ENCODE data around the gene TRIP13.

The TRIP13 gene

DNA sequence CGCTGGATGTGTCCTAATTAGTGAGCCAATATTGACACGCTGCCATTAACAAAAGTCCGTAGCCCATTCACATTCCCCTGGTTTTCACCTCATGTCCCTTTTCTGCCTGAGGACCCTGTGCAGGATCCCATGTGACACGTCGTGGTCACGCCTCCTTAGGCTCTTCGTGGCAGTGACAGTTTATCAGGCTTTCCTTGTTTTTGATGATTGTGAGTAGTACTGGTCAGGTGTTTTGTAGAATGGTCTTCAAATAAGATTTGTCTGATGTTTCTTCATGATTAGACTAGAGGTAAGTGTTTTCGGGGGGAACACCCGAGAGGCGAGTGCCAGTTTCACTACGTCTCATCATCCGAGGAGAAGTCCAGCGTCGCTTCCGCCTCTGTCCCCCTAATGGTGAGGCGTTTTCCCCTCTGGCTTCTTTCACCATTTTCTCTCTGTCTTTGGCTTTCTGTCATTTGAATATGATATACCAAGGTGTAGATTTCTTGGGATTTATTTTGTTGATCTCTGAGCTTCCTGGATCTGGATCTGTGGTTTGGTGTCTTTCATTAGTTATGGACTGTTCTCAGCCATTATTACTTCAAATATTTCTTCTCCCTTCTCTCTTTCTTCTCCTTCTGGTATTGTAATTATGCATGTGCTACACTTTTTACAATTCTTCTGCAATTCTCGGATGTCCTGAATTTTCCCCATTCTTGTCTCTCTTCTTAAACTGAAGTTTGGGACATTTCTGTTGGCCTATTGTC is 57.3 kb downstream of the TRIP13 start:
- FAIRE-seq (peak; percentile 26), DNase-seq (ENCODE audit: insufficient read length, low spot score) (no peak)

DNA sequence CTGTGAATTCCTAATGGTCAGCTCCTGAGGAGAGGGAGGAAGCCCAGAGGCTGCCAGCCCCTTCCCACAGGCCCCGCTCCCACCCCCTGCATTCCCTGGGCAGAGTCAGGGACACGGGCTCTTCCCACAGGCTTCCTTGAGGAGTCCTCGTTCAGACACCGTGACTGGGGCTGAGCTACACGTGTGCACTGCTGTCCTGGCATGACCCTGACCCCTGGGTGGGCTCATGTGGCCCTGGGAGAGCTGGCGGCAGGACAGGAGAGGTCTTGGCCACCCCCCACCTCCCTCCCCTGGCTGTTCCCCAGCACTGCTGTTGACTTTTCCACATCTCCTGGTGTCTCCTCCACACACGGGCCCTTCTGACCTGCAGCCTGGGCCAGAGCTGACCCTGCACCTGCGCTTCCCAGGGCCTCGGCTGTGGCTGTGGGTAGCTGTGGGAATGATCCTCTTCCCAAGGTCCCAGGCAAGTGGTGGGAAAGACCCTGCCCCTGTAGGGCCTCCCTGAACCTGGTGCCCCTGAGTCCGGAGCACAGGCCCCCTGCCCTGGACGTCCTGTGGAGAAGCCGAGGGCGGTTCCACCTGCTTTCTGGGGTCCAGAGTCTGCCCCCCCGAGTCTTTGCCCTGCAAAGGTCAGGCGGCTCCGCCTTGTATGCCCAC is 59.4 kb downstream of the TRIP13 start:
- DNase-seq (ENCODE audit: insufficient read length, low spot score) (no peak), FAIRE-seq (no peak)

DNA sequence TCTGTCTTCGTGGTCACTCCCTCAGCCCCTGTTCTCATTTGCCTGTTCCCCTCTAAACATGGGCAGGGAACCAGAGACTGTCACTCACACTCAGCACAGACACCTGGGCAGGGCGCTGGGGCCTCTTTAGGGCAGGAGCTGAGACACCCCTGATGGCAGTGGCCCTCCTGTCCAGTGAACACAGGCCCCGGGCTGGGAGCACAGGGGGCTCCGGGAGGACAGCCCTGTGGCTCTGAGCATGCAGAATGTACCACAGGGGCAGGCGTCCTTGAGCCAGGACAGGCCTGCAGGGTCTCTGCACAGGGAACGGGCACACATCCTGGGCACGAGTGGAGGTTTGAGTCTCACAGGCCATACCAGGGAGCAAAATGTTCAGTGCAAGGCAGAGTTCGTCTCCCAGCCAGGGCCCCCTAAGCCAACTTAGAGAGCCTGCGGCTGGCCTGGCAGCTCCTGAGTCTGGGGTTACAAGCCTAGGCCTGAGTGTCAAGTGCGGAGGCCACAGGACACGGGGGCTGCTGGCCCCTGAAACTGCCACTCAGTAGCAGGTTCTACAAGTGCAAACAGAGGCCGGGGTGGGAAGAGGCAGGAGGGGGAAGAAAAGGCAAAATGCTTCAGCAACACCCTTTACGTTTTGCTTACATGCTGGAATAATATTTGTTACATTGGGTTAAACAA is 60.0 kb downstream of the TRIP13 start:
- no peak for FAIRE-seq
- no peak for DNase-seq (ENCODE audit: insufficient read length, low spot score)

DNA sequence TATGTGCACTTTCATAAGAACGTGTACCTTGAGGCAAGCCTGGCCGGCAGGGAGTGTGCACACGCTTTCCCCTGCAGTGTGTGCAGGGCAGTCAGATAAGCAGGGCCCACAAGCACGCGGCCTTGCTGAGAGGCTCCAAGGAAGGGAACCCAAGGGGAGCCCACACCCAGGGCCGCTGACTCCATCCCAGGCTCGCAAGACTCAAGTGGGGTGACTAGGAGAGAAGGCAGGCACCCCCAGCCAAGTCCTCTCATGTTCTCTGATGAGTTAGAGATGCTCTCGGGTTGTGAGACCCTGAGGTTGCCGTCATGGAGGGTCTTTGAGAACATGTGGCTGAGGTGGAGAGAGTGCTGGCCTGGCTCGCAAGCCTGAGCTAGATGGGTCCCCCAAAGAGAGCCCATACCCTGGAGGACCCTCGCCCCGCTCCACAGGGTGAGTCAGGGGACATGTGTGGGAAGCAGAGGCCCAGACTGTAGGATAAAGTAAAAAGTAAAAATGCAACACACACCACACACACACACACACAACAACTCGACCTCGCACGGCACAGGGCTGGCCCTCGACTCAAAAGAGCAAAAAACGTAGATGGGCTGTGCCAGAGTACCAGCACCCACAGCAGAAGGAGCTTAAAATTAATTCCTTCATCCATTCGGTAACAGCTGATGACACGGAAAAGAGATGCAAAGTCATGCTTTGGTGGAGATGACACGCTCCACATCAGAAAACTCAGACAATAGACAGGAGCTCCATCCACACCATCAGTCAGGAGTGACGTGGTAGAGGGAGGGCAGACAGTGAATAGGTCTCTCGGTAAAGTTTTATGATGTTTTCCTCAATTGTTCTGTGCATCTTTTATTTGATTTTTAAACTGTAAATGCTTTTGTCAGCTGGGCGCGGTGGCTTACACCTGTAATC is 61.1 kb downstream of the TRIP13 start:
- FAIRE-seq = no peak

GRCh38 chr5:955886-956761 is 63.4 kb downstream of the TRIP13 start:
- DNase-seq (ENCODE audit: insufficient read length, low spot score) (no peak), FAIRE-seq (peak; percentile 16)

More for the DNA sequence above, 61.1 kb downstream of the TRIP13 start:
- no peak for DNase-seq (ENCODE audit: insufficient read length, low spot score)

DNA sequence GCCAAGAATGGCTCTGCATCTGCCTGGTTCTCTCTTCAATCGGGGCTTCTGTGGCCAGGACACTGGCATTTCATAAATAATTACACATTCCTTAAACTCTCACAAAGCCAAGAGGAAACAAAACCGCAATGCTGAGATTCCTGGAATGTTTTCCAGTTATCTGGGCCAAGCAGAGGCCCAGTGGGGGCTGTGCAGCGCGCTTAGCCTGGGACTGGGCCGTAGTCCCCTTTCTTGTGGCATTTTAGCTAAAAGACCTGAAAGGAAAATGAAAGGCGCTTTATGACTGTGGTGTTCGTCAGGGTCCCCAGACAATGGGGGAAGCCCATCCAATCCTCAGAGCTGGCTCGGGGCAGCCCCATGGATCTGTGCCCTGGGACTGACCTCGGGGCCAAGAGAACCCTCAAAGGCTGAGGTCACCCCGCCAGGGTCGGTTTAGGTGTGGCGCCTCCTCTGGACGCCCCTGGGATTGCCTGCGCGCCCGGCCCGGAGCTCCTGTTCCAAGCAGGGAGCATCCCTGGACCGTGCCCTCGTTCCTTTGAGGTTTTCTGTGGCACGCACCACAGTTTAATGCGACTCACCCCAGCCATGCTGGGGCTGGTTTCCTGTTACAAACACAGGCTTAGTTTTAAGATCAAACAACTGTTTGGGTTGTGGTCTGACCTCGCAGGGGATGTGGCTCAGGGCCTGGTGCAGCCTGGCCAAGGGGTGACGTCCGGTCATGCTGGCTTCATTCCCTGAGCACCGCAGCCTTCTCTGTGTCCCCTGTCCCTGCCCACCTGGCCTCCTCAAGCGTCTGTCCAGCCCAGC is 64.5 kb downstream of the TRIP13 start:
- peak; percentile 99 for FAIRE-seq

GRCh38 chr5:957748-958485 is 65.2 kb downstream of the TRIP13 start:
- FAIRE-seq (peak; percentile 97), DNase-seq (ENCODE audit: insufficient read length, low spot score) (no peak)

More for the DNA sequence above, 64.5 kb downstream of the TRIP13 start:
- peak; percentile 97 for DNase-seq (ENCODE audit: insufficient read length, low spot score)

DNA sequence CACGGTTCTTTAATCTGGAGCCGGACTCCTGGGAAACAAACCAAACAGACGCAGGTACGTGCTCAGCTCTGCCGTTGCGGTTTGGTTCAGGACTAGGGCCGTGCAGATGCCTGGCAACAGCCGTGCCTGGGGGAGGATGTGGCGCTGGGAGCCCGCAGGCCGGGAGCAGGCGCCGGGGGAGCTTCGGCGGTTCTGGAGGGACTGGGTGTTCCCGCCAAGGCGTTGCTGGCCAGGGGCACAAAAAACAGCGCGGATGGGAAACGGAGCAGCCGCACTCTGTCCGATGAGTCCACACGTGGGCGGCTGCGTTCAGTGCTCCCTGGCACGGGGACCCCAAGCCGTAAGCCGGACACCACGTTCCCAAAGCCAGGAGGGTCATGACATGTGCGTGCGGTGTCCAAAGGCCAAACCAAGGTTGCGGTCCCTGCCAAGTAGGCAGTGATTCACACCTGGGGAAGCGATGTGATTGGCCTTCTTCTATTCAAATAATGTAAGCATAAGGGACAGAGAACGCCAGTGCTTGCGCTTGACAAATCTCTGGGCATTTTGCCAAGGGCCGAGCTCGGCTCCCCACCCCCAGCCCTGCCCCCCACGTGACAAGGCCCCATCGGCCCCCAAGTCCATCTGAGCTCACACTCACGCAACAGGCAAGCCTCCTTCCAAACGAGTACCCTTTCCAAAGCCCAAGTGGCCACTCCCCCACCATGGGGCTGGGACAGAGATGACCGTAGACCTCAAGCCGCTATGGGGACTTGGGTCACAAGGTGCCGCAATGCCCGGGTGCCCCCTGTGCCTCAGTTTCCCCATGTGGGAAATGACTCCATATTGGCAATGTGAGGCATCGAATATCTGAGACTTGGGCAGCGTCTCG is 66.3 kb downstream of the TRIP13 start:
- no peak for DNase-seq (ENCODE audit: insufficient read length, low spot score)
- FAIRE-seq = peak; percentile 16

- DNase-seq (ENCODE audit: insufficient read length, low spot score) (no peak), FAIRE-seq (no peak)
Measured at GRCh38 chr5:959581-960531, 67.2 kb downstream of the TRIP13 start.

DNA sequence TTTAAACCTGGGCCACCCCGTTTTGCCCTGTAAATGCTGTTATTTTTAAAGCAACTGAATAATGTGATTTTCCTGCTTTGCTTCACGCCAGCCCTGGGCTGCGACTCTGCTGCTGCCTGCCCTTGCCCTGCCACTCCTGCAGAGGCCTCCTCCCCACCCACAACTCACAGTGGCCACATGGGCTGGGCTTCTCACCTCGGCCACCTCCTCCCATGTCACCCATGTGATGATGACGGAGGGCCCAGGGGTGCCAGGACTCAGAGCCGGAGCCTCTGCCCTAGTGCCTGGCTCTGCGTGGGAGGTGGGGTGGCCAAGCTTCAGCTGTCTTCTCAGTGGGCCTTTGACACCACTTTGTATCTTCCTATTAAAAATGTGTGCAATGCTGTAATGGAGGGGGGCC is 67.9 kb downstream of the TRIP13 start:
- FAIRE-seq (no peak), DNase-seq (ENCODE audit: insufficient read length, low spot score) (no peak)

GRCh38 chr5:961002-961710 is 68.5 kb downstream of the TRIP13 start:
- DNase-seq (ENCODE audit: insufficient read length, low spot score) (no peak), FAIRE-seq (no peak)

DNA sequence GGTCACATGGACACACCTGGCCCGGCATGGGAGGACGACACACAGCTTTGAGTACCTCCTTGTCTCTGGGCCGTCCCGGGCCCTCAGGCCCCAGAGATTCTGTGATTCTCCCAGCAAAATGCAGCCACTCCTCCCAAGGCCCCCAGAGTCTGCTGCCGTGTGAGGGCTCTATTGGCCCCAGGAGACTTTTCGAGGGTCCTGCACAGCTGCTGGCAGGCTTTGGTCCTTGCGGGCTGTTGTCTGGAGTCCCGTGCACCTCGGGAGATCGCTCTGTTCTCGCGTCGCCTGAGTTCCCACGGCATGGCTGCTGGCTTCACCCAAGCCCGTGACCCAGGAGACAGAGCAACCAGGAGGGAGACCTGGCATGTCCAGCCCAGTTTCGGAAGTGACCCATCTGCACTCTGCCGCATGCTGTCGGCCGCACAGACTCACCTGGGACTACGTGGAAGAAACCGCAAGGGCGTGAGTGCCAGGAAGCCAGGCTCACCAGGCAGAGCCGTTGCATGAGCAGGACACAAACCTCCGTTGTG is 69.1 kb downstream of the TRIP13 start:
- DNase-seq (ENCODE audit: insufficient read length, low spot score) = no peak
- no peak for FAIRE-seq

DNA sequence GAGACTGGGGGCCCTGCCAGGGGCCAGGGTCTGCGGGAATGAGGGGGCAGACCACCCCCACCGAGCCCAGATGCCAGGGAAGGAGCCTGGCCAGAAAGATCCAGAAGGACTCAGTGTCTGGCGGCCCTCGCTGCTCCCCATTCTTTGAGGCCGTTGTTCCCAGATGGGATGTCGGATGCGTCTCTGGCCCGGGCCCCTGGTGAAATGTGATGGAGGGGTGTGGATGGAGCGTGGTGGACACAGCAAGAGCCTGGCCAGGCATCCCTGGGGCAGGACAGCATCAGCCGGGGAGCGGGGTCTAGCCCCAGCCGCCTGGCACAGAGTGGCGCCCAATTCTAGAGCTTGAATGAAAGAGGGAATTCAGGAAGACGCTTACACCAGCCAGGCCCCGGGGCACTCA is 69.7 kb downstream of the TRIP13 start:
- no peak for FAIRE-seq
- no peak for DNase-seq (ENCODE audit: insufficient read length, low spot score)

DNA sequence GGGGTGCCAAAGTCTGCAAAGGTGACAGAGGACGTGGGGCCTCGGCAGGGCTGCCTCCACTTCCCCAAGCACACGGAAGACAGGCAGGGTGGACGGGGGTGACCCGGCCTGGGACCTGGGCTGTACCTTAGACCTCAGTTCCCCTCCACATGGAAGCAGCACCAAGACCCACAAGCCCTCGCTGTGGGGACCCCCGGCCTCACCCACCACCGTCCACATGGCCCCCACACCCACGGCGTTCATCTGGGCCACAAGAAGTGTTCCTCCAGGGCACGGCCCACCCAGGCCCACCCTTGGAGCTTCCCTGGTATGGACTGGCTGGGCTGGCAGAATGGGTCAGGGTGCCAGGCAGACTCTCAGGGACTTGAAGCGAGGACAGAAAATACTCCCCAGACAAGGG is 70.1 kb downstream of the TRIP13 start:
- FAIRE-seq = no peak
- no peak for DNase-seq (ENCODE audit: insufficient read length, low spot score)

- FAIRE-seq (no peak), DNase-seq (ENCODE audit: insufficient read length, low spot score) (no peak)
Measured at GRCh38 chr5:963310-963672, 70.6 kb downstream of the TRIP13 start.
